PC-9 (cell line): ENCODE results near the gene ACTN1.

Experiments
- EZH2 ChIP-seq: fragments of 200-600 bp; sonication (generic); IDR thresholded peaks from 2 replicates; pipeline ENCODE4 v1.8.0; 2017; ENCODE audit warnings: antibody characterized with exemption, low read depth
- TF ChIP-seq, protein P1 (sequence below): fragments of 200-600 bp; sonication (generic); conservative IDR thresholded peaks from 2 replicates; pipeline ENCODE4 v1.6.1; 2017; ENCODE audit warnings: mixed run types, antibody characterized with exemption, mild to moderate bottlenecking, moderate library complexity

DNA sequence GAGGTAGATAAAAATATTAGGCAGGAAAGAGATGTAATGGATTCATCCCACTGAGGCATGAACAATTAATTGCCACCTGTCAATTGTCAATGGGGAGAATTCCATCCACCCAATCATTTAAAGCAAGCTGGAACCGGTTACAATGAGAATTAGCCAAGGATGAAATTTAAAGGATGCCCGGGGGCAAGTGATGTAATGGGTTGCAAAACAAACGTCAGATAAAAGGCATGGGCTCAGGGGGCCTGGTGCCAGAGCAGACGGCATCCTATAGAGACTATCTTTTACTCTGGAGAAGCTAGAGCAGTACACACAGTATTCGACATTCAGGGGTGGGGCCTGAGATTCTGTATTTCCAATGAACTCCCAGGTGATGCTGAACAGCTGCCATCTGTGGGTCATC, 105.7 kb downstream of the ACTN1 start:
- TF ChIP-seq, protein P1, sequence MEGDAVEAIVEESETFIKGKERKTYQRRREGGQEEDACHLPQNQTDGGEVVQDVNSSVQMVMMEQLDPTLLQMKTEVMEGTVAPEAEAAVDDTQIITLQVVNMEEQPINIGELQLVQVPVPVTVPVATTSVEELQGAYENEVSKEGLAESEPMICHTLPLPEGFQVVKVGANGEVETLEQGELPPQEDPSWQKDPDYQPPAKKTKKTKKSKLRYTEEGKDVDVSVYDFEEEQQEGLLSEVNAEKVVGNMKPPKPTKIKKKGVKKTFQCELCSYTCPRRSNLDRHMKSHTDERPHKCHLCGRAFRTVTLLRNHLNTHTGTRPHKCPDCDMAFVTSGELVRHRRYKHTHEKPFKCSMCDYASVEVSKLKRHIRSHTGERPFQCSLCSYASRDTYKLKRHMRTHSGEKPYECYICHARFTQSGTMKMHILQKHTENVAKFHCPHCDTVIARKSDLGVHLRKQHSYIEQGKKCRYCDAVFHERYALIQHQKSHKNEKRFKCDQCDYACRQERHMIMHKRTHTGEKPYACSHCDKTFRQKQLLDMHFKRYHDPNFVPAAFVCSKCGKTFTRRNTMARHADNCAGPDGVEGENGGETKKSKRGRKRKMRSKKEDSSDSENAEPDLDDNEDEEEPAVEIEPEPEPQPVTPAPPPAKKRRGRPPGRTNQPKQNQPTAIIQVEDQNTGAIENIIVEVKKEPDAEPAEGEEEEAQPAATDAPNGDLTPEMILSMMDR, result no peak
- TF ChIP-seq EZH2, result no peak
